ENCODE data around the gene MYO3B.

DNA sequence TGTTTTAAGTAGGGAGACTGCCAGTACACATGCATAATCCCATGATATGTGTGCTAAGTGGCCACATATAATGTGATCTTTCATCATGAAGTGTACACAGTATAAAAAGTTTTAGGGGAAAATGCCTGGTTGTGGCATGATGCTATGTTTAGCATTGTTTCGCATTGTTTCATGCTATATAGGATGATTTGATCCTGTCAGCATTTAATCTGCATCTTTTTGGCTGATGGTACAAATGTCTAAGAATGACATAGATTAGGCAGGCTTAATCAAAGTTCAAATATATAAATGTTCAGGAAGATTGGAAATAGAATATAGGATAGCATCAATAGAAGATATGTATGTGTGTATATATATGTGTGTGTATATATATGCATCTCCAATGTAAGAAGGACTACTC is 83.6 kb downstream of the MYO3B start:
- TF ChIP-seq FOXP2 (optimal IDR thresholded peaks at IDR 0.05; ENCODE audit: borderline replicate concordance, extremely low read depth, extremely low read length, insufficient read depth) (no peak), SIN3A (IDR thresholded peaks at IDR 0.05; ENCODE audit: borderline replicate concordance, insufficient read depth, low read length) (no peak), POLR2AphosphoS5 (IDR thresholded peaks at IDR 0.05; ENCODE audit: low read depth, low read length) (no peak), TAF1 (IDR thresholded peaks at IDR 0.05; ENCODE audit: borderline replicate concordance, insufficient read depth, low read length) (no peak)
